NCI-H146 treated with DMSO at 0.1 percent for 48 hours (cell line): ENCODE measurements around the gene CEP112.

Experiments used
- DNase-seq: peaks from one replicate; lab custom pipeline; 2025; ENCODE audit not compliant: unreplicated experiment; lab: John Stamatoyannopoulos, UW

CEP112 gene

DNA sequence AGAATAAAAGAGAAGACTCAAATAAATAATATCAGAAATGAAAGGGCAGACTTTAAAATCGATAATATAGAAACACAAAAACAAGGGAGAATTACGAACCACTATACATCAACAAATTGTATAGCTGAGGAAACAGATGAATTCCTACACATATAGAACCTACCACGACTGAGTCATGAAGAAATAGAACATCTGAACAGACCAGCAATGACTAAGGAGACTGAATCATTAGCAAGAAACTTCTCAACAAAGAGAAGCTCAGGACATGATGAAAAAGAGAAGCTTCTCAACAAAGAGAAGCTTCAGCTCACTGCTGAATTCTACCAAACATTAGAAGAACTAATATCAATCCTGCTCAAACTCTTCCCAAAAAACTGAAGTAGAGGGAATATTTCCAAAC is 255.9 kb downstream of the CEP112 start:
- DNase-seq: no peak

DNA sequence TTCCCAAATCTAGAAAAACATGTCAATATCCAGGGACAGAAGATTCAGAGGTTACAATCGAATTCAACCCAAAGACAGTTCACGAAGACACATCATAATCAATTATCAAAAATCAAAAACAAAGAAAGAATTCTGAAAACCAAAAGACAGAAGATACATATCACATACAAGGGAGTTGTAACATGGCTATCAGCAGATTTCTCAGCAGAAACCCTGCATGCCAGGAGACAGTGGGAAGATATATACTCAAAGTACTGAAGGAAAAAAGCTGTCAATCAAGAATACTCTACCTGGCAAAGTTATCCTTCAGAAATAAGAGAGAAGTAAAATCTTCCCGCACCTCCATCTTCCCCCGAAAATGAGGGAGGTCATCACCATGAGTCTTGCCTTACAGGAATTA is 258.6 kb downstream of the CEP112 start:
- no peak for DNase-seq

DNA sequence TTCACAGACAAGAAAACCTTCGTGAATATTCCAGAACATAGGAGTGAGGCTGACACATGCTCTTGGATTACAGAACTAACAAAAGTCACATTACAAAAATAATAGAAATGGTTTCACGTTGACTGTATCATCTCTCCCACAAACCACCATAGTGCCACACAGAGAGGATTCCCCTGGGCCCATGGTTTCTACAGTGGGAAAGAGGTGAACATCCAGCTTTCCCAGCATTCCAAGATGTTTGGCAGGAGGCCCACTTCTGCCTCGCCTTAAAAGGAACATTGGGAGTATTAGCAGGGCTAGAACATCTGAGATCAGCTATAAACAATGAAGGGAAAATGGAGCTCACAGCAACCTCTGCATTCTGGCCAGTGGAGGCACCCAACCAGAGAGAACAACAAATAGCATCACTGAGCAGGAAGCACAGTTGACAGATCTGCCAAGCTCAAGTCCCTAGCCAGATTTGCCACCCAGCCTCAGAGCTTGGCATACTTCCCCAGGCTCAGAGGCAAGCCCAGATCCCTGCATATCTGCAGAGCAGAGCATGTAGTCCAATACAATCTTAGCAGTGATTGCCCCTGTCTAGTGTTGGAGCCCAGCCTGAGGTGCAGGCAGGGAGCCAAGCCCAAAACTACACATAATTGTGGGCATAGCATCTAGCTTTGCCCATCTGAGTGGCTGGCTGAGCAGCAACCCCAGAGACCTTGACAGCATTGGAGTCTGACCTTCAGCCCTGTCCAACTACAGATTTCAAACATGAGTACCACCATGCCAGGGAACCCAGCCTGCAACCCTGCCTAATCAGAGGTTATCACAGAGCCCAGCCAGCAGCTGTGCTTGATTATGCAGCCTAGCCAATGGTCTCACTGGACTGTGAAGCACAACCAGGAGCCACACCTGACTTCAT is 260.4 kb downstream of the CEP112 start:
- DNase-seq: no peak

DNA sequence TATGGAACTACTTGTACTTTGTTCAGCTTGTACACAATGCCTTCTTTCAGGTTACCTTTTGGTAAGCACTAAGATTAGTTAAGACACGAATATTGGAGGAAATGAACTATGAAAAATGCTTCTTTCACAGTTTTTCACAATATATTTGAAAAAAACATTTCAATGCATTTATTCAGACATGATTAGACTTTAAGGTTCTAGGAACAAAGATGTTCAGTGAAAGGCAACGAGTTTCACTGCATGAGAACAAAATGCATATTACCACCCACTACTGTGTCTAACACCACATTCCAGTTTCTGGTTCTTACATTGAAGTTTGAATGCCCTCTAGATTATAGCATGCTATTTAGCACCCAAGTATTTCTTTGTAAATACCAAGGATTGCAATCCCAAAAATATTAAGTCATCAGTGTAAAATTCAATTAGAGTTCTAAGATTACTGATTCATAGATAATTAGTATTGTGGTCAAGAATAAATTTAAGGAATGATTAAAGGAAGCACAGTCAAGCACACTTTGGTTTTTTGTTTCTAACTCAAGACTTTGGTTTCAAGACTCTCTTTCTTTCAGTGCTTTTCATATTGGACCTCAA is 261.7 kb downstream of the CEP112 start:
- DNase-seq: no peak

- no peak for DNase-seq
These were observed 265.3 kb downstream of the CEP112 start for GRCh38 chr17:65926599-65926998.

- DNase-seq: no peak
These were observed 266.2 kb downstream of the CEP112 start for GRCh38 chr17:65925606-65926307.

- DNase-seq: no peak
These were observed 270.9 kb downstream of the CEP112 start for GRCh38 chr17:65920996-65921395.

DNA sequence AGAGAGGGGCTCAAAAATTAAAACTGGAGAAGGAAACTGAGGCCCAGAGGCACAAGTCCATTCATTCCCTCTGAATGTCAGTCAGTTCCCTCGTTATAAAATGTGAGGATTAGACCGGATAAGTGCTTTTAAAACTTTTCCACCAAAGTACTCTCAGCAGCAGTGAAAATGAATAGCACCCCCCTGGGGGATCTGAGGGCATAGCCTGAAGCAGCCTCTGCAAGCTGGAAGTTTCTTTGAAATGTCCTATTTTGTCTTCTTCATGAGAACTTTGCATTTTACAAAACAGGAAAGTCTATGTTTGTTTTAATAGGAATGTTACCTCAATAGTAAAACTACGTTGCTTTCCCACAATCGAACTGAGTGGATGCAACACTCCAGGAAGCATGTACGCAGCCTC is 273.0 kb downstream of the CEP112 start:
- DNase-seq: no peak

DNA sequence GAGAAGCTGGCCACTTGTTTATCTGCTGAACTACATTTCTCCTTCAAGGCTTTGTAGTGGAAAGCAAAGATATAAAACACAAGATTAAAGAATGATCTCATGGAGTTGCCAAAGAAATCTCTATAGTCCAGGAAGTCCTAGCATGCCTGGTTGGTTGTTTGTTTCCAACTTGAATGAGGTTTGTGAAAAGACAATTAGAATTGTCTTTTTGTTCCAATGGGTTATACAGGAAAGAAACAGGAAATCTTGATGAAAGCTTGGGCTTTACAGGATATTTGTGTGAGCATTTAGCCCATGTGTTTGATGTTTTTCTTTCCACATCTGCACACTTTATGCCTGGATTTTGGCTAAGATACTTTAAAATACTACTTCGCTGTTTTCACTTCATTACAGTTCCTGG is 273.4 kb downstream of the CEP112 start:
- DNase-seq: no peak

DNA sequence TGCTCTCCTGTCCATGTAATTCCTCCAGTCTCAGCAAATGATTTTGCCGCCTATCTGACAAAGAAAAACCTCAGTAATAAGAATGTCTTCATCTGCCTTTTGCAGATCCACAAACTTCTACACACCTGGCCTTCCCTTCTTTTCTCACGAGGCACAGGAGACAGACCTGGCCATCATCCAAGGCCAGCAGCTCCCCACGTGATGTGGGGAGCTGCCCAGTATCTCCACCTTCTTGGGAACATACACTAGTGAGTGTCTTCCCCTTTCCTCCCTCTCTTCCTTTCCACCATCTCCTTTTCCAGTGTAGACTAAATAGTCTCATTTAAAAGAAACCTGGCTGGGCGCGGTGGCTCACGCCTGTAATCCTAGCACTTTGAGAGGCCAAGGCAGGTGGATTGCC is 274.4 kb downstream of the CEP112 start:
- DNase-seq: no peak

DNA sequence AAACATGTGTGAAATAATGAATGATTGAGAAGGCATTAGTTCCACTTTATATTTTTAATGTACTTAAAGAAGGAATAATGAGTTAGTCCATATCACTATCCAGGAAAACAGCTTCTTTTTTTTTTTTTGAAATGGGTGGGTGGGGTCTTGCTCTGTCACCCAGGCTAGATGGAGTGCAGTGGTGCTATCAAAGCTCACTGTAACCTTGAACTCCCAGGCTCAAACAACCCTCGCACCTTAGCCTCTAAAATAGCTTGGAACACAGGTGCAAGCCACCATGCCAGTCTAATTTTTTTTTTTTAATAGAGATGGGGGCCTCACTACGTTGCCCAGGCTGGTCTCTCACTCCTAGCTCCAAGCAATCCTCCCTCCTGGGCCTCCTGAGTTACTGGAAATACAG is 275.5 kb downstream of the CEP112 start:
- no peak for DNase-seq

- no peak for DNase-seq
These were observed 277.1 kb downstream of the CEP112 start for GRCh38 chr17:65914784-65915342.

DNA sequence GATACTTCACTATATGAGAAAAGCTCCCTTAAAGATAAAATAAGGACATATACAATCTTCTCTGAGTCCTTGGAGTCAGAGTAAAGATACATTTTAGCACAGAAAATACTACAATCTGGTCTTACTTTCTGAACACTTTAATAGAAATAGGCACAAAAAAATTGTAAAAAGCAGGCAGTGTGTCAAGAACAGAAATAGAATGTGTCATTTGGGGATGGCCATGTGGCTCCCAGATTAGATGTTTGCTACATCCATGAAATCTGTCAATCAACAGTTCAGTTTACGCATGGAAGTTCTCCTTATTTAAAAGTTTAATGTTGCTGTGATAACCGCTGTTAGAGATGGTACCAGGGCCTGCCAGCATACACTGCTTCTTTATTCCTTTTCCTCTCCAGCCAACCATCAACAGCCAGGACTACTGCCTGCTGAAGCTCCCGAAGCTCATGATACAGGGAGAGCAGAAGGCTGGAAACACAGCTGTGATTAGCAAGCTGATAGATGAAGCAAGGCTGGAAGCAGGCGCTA is 278.5 kb downstream of the CEP112 start:
- no peak for DNase-seq

- no peak for DNase-seq
These were observed 281.1 kb downstream of the CEP112 start for GRCh38 chr17:65910836-65911235.

DNA sequence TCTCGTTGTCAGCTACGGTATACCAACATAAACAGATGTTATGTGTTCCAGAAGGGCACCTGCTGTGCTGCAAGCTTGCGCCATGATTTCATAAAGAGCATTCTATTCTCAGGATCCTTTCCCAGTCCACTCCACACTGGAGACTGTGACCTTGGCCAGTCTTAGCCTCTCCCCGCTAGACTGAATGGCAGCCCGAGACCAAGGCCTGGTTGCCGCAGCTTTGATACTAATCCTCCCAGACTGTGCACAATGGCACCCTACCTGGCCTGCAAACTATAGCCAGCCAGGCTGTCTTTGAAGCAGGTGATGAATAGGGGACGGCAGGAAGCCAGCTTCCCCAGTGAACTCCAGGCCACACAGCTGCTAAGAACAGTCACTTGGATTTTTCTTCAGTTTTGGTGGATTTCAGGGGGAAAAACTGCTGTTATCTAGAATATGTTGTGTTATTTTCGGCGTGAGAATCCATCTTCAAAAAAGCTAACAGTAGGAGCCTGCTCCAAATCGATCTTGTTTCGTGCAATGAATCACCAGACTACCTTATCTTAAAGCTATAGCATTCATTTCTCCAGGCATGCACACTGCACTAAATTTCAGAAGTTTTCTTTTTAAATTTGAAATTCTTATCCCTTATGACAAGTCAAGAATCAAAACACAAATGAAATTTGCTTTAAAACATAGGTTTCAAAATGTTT is 289.0 kb downstream of the CEP112 start:
- DNase-seq: peak; percentile 88

GRCh38 chr17:65902155-65902554 is 289.8 kb downstream of the CEP112 start:
- DNase-seq: peak; percentile 85

DNA sequence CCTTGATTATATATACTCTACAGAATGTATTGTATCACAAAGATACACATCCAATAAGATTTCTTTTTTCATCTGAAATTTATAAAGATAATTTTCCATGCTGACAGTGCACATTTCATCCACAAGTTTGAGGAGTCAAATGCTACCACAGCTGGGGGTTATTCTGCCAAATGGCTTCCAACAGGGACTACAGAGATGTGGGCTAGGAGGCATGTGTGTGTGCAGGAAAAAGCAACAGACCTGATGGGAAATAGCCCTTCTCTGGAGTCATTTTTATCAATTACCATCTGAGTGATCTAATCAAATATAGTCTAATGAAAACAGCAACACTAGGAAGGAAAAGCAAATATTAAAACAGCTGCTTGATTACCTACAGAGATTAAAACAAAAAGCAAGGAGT is 290.5 kb downstream of the CEP112 start:
- peak; percentile 97 for DNase-seq

- no peak for DNase-seq
These were observed 291.7 kb downstream of the CEP112 start for GRCh38 chr17:65900216-65900615.

DNA sequence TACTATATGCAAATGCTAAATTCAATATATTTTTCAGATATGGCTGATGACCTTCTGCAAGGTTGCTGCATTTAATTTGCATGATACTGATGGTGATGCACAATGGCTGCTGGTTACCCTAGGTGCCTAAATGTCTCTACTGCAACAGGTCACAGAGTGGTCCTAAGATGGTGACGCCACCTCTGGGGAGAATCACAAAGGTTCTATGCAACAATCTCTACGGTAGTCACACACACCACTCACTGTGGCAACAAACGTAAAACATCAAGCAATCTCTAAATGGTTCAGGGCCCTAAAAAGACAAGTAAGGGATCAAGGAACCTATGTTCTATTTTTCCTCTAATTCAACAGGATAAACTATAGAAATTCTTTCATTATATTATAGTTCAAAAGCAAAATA is 293.3 kb downstream of the CEP112 start:
- DNase-seq: peak; percentile 35

GRCh38 chr17:65896889-65897288 is 295.0 kb downstream of the CEP112 start:
- peak; percentile 93 for DNase-seq

DNA sequence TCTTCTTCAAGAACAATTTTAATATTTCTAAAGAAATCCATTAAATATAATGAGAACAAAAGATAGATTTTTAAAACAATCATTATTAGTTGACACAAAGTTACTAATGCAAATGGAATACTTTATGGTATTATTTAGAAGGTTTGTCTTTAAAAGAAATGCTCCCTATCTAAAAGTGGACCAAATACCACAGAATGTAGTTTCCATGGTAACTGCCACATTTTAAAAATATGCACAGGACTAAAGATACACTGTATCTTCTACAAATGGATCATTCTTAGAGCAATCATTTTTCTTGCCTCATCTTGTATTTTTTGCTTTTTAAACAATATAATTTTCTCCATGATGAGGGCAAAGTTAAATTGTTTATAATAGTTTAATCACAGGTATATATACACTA is 296.0 kb downstream of the CEP112 start:
- DNase-seq: no peak
